ENCODE results near the gene RPS17.

DNA sequence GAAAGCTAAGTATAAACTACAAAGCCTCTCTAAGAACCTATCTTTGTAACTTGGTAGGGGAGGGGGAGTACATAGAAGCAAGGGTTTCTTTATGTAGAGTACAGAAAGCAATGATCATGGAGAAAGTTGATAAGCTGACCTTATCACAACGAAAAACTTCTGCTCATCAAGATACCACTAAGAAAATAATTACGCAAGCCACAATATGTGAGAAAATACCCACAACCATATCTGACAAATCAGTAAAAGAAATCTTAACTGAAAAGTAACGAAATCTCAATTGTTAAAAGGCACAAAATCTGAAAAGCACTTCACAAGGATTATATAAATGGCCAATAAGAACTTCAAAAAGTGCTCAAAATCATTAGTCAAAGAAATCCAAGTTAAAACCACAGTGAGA lies 35.1 kb upstream of the RPS17 start:
- TF ChIP-seq, protein P1, sequence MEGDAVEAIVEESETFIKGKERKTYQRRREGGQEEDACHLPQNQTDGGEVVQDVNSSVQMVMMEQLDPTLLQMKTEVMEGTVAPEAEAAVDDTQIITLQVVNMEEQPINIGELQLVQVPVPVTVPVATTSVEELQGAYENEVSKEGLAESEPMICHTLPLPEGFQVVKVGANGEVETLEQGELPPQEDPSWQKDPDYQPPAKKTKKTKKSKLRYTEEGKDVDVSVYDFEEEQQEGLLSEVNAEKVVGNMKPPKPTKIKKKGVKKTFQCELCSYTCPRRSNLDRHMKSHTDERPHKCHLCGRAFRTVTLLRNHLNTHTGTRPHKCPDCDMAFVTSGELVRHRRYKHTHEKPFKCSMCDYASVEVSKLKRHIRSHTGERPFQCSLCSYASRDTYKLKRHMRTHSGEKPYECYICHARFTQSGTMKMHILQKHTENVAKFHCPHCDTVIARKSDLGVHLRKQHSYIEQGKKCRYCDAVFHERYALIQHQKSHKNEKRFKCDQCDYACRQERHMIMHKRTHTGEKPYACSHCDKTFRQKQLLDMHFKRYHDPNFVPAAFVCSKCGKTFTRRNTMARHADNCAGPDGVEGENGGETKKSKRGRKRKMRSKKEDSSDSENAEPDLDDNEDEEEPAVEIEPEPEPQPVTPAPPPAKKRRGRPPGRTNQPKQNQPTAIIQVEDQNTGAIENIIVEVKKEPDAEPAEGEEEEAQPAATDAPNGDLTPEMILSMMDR (IDR thresholded peaks at IDR 0.05), result no peak
- TF ChIP-seq POLR2A (IDR thresholded peaks at IDR 0.05), result no peak

Measured in esophagus squamous epithelium (tissue), 4 donors.